Astrocyte of the cerebellum (primary cell): Measurements from ENCODE around the gene SIPA1L3.

Experiments used
- DNase-seq: peaks from one replicate; pipeline ENCODE4 v3.0.0-alpha.2; 2011; ENCODE audit warnings: low read depth
- H3K4me3 ChIP-seq: 2 replicates; pipeline ENCODE4 v1.5.1; 2011; ENCODE audit warnings: mild to moderate bottlenecking, low read depth, low read length, moderate library complexity
- CTCF ChIP-seq: IDR thresholded peaks from 2 replicates; pipeline ENCODE4 v1.5.1; 2012; ENCODE audit warnings: low read length, low read depth, moderate library complexity, mild to moderate bottlenecking; ENCODE audit errors: missing control alignments
- in situ Hi-C: cut with HindIII; loops from 2 replicates; pipeline ENCODE4 v1.10.0; 2017; ENCODE audit warnings: low sequenced_read_pairs

SIPA1L3 gene

GRCh38 chr19:38191747-38192146 is 284.7 kb downstream of the SIPA1L3 start:
- H3K4me3 ChIP-seq: no peak overlapping the region
- TF ChIP-seq CTCF: no peak
- no peak for DNase-seq
- in situ Hi-C loops: no loop called here

GRCh38 chr19:38193445-38193844 is 286.4 kb downstream of the SIPA1L3 start:
- DNase-seq: no peak
- in situ Hi-C loops: no loop called here

GRCh38 chr19:38194061-38194701 is 287.2 kb downstream of the SIPA1L3 start:
- TF ChIP-seq CTCF: no peak
- DNase-seq: no peak
- in situ Hi-C loops: no loop called here
- H3K4me3 ChIP-seq: no peak overlapping the region

More at GRCh38 chr19:38193445-38193844, 286.4 kb downstream of the SIPA1L3 start:
- no peak overlapping the region for H3K4me3 ChIP-seq
- TF ChIP-seq CTCF: no peak

- DNase-seq: no peak
- no peak overlapping the region for H3K4me3 ChIP-seq
- in situ Hi-C loops: no loop called here
- no peak for TF ChIP-seq CTCF
Measured at GRCh38 chr19:38195237-38195636, 288.2 kb downstream of the SIPA1L3 start.

- in situ Hi-C loops: no loop called here
- TF ChIP-seq CTCF: no peak
- DNase-seq: no peak
- H3K4me3 ChIP-seq: no peak overlapping the region
Measured at GRCh38 chr19:38196245-38196837, 289.3 kb downstream of the SIPA1L3 start.

GRCh38 chr19:38196948-38197656 is 290.1 kb downstream of the SIPA1L3 start:
- in situ Hi-C loops: no loop called here
- no peak for DNase-seq
- no peak overlapping the region for H3K4me3 ChIP-seq
- TF ChIP-seq CTCF: no peak
